HUES6 (cell line): ENCODE results near the gene PCED1B.
"Not testable (repeated sequence)": the region's sequence is repeated elsewhere in the genome, so short reads cannot be mapped to it uniquely, and the experiment has no call there.

Experiments used
- H3K27ac ChIP-seq: 2 replicates; pipeline ENCODE4 v1.7.0; 2013; ENCODE audit warnings: low read depth, mild to moderate bottlenecking, low read length, inconsistent platforms
- H3K27me3 ChIP-seq: 2 replicates; pipeline ENCODE4 v1.6.1; 2013; ENCODE audit warnings: low read length; ENCODE audit not compliant: control insufficient read depth, insufficient read depth
- H3K36me3 ChIP-seq: 2 replicates; pipeline ENCODE4 v1.6.1; 2013; ENCODE audit warnings: low read length; ENCODE audit not compliant: control insufficient read depth, insufficient read depth
- H3K4me1 ChIP-seq: 2 replicates; pipeline ENCODE4 v1.6.1; 2013; ENCODE audit warnings: low read length; ENCODE audit not compliant: control insufficient read depth, insufficient read depth
- H3K4me3 ChIP-seq: 2 replicates; pipeline ENCODE4 v1.5.1; 2013; ENCODE audit warnings: low read depth, low read length
- H3K9ac ChIP-seq: one replicate; pipeline ENCODE4 v1.6.1; 2013; ENCODE audit warnings: mild to moderate bottlenecking, low read length
- H3K9me3 ChIP-seq: 2 replicates; pipeline ENCODE4 v1.6.1; 2013; ENCODE audit warnings: low read depth, low read length; ENCODE audit not compliant: control insufficient read depth, insufficient read depth

PCED1B gene

GRCh38 chr12:47107926-47108325, 28.5 kb downstream of the PCED1B start:
- Histone ChIP-seq H3K36me3 (no peaks in the 10 kb centered on the region), H3K27me3 (no peaks in the 10 kb centered on the region), H3K27ac (no peak overlapping the region), H3K9ac (no peak overlapping the region), H3K4me1 (no peaks in the 10 kb centered on the region), H3K4me3 (no peak overlapping the region), H3K9me3 (no peaks in the 10 kb centered on the region)

- Histone ChIP-seq H3K9me3 (no peaks in the 10 kb centered on the region), H3K27me3 (no peaks in the 10 kb centered on the region), H3K9ac (no peak overlapping the region), H3K4me3 (no peak overlapping the region), H3K4me1 (no peaks in the 10 kb centered on the region), H3K36me3 (no peaks in the 10 kb centered on the region), H3K27ac (no peak overlapping the region)
Measured at GRCh38 chr12:47110011-47110541, 30.7 kb downstream of the PCED1B start.

GRCh38 chr12:47110718-47111391, 31.4 kb downstream of the PCED1B start:
- no peaks in the 10 kb centered on the region for H3K36me3 ChIP-seq
- H3K27ac ChIP-seq = no peak overlapping the region
- H3K9me3 ChIP-seq = no peaks in the 10 kb centered on the region

DNA sequence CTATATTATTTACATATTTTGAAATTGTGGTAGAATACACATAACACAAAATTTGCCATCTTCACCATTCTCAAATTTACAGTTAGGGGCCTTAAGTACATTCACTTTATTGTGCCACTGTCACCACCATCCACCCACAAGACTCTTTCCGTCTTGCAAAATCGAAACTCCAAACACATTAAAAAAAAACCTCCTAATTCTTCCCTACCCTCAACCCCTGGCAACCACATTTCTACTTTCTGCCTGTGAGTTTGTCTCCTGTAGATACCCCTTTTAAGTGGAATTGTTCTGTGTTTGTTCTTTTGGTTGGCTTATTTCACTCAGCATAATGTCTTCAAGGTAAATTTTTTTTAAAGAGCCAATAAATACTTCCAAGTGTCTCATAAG, 32.0 kb downstream of the PCED1B start:
- Histone ChIP-seq H3K27me3 (no peaks in the 10 kb centered on the region), H3K4me3 (no peak overlapping the region), H3K9ac (no peak overlapping the region), H3K36me3 (no peaks in the 10 kb centered on the region), H3K4me1 (no peaks in the 10 kb centered on the region), H3K9me3 (no peaks in the 10 kb centered on the region), H3K27ac (no peak overlapping the region)

More at GRCh38 chr12:47110718-47111391, 31.4 kb downstream of the PCED1B start:
- Histone ChIP-seq H3K9ac (no peak overlapping the region), H3K4me3 (no peak overlapping the region), H3K4me1 (no peaks in the 10 kb centered on the region), H3K27me3 (no peaks in the 10 kb centered on the region)

GRCh38 chr12:47111854-47112253, 32.4 kb downstream of the PCED1B start:
- Histone ChIP-seq H3K4me1 (no peaks in the 10 kb centered on the region), H3K4me3 (no peak overlapping the region), H3K36me3 (no peaks in the 10 kb centered on the region), H3K9me3 (no peaks in the 10 kb centered on the region), H3K27me3 (no peaks in the 10 kb centered on the region), H3K9ac (no peak overlapping the region), H3K27ac (no peak overlapping the region)

DNA sequence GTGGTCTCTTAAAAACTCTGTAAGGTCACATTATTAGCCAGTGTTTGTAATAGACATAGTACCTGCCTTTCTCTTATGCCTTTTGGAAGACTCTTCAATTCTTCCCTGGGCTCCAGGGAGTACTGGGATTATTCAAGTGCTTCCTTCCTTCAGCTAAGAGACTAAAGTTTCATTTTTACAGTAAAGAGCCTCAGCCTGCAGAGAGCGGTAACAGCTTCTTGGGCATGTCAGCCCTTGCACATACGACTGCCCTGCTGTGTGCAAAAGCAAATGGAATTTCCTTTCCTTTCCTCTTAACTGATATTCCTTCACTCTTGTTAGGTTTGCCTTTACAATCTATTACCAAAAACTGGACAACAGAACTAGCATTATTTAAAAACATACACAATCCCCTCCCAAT, 33.3 kb downstream of the PCED1B start:
- no peak overlapping the region for H3K27ac ChIP-seq

GRCh38 chr12:47114481-47114892, 35.1 kb downstream of the PCED1B start:
- Histone ChIP-seq H3K27ac (no peak overlapping the region), H3K27me3 (no peaks in the 10 kb centered on the region), H3K36me3 (no peaks in the 10 kb centered on the region), H3K4me3 (no peak overlapping the region), H3K4me1 (no peaks in the 10 kb centered on the region), H3K9ac (no peak overlapping the region), H3K9me3 (no peaks in the 10 kb centered on the region)

More for the DNA sequence above, 33.3 kb downstream of the PCED1B start:
- H3K4me3 ChIP-seq = no peak overlapping the region
- no peaks in the 10 kb centered on the region for H3K4me1 ChIP-seq
- no peaks in the 10 kb centered on the region for H3K36me3 ChIP-seq
- H3K27me3 ChIP-seq = no peaks in the 10 kb centered on the region
- H3K9ac ChIP-seq = no peak overlapping the region
- H3K9me3 ChIP-seq = no peaks in the 10 kb centered on the region

DNA sequence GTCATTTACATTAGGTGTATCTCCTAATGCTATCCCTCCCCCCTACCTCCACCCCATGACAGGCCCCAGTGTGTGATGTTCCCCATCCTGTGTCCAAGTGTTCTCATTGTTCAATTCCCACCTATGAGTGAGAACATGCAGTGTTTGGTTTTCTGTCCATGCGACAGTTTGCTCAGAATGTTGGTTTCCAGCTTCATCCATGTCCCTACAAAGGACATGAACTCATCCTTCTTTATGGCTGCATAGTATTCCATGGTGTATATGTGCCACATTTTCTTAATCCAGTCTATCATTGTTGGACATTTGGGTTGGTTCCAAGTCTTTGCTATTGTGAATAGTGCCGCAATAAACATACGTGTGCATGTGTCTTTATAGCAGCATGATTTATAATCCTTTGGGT, 37.9 kb downstream of the PCED1B start:
- H3K27me3 ChIP-seq, H3K27ac ChIP-seq, H3K4me3 ChIP-seq, H3K9me3 ChIP-seq, H3K4me1 ChIP-seq, H3K36me3 ChIP-seq, H3K9ac ChIP-seq: not testable (repeated sequence)

DNA sequence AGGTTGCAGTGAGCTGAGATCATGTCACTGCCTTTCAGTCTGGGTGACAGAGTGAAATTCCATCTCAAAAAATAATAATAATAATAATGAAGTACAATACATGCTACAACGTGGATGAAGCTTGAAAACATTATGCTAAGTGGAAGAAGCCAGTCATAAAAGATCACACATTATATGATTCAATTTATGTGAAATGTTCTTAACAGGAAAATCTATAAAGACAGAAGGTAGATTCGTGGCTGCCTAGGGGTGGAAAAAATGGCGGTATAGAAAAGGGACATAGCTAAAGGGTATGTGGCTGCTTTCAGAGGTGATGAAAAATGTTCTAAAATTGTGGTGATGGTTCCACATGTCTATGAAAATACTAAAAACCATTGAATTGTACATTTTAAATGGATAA, 41.3 kb downstream of the PCED1B start:
- no peak overlapping the region for H3K27ac ChIP-seq

GRCh38 chr12:47121146-47121545, 41.7 kb downstream of the PCED1B start:
- Histone ChIP-seq H3K4me3 (no peak overlapping the region), H3K4me1 (no peaks in the 10 kb centered on the region), H3K36me3 (no peaks in the 10 kb centered on the region), H3K9ac (no peak overlapping the region), H3K27ac (no peak overlapping the region), H3K27me3 (no peaks in the 10 kb centered on the region), H3K9me3 (no peaks in the 10 kb centered on the region)

More for the DNA sequence above, 41.3 kb downstream of the PCED1B start:
- Histone ChIP-seq H3K4me3 (no peak overlapping the region), H3K9ac (no peak overlapping the region), H3K4me1 (no peaks in the 10 kb centered on the region), H3K9me3 (no peaks in the 10 kb centered on the region), H3K27me3 (no peaks in the 10 kb centered on the region), H3K36me3 (no peaks in the 10 kb centered on the region)

DNA sequence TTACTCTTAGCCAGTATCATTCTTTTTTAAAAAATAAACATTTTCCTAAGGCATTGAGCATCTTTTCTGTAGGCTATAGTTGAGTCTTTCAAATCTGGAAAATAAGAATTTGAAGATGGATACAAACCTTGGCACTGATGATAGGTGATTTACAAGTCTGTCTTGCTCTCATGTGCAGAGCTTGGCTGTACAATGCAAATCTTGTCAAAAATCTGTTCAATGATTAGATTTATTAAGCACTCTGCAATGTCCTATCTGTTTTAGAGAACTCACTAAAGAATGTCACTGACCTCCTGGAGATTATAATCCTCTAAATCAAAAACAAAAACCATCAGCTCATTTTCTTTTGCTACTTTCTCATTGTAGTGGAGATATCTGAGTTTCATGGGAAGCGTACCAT, 43.2 kb downstream of the PCED1B start:
- Histone ChIP-seq H3K27me3 (no peaks in the 10 kb centered on the region), H3K4me1 (no peaks in the 10 kb centered on the region), H3K4me3 (no peak overlapping the region), H3K27ac (no peak overlapping the region), H3K9ac (no peak overlapping the region), H3K36me3 (no peaks in the 10 kb centered on the region), H3K9me3 (no peaks in the 10 kb centered on the region)
